ENCODE measurements around the gene PAFAH1B1.

DNA sequence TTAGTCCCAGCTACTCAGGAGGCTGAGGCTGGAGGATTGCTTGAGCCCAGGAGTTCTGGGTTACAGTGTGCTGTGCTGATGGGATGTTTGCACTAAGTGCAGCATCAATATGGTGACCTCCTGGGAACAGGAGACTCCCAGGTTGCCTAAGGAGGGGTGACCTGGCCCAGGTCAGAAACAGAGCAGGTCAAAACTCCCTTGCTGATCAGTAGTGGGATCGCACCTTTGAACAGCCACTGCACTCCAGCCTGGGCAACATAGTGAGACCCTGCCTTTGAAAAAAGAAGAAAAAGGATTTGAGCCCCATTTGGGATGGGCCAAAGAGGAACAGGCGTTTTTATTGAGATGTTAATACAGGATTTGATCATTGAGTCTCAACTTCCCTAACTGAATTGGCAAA is 87.5 kb downstream of the PAFAH1B1 start:
- TF ChIP-seq, protein P1, sequence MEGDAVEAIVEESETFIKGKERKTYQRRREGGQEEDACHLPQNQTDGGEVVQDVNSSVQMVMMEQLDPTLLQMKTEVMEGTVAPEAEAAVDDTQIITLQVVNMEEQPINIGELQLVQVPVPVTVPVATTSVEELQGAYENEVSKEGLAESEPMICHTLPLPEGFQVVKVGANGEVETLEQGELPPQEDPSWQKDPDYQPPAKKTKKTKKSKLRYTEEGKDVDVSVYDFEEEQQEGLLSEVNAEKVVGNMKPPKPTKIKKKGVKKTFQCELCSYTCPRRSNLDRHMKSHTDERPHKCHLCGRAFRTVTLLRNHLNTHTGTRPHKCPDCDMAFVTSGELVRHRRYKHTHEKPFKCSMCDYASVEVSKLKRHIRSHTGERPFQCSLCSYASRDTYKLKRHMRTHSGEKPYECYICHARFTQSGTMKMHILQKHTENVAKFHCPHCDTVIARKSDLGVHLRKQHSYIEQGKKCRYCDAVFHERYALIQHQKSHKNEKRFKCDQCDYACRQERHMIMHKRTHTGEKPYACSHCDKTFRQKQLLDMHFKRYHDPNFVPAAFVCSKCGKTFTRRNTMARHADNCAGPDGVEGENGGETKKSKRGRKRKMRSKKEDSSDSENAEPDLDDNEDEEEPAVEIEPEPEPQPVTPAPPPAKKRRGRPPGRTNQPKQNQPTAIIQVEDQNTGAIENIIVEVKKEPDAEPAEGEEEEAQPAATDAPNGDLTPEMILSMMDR (IDR thresholded peaks at IDR 0.05): no peak
- TF ChIP-seq RARB (CRISPR knock-in tag; IDR thresholded peaks at IDR 0.05) (no peak), RNF2 (IDR thresholded peaks at IDR 0.05; ENCODE audit: borderline replicate concordance, low read depth) (no peak), ESRRA (IDR thresholded peaks at IDR 0.05; ENCODE audit: borderline replicate concordance, low read length) (no peak), ELK1 (IDR thresholded peaks at IDR 0.05; ENCODE audit: low read depth, low read length) (no peak), POLR2A (IDR thresholded peaks at IDR 0.05; ENCODE audit: low read length) (no peak), CBX2 (IDR thresholded peaks at IDR 0.05; ENCODE audit: borderline replicate concordance, low read depth) (no peak), RAD21 (conservative IDR thresholded peaks at IDR 0.05 in 1 of 2, IDR thresholded peaks at IDR 0.05 in 1 of 2) (no peak), MAFK (IDR thresholded peaks at IDR 0.05; ENCODE audit: partially characterized antibody) (no peak)
- TF ChIP-seq, protein P2, sequence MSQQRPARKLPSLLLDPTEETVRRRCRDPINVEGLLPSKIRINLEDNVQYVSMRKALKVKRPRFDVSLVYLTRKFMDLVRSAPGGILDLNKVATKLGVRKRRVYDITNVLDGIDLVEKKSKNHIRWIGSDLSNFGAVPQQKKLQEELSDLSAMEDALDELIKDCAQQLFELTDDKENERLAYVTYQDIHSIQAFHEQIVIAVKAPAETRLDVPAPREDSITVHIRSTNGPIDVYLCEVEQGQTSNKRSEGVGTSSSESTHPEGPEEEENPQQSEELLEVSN (IDR thresholded peaks at IDR 0.05; ENCODE audit: borderline replicate concordance, low read depth): no peak
- TF ChIP-seq, protein P3, sequence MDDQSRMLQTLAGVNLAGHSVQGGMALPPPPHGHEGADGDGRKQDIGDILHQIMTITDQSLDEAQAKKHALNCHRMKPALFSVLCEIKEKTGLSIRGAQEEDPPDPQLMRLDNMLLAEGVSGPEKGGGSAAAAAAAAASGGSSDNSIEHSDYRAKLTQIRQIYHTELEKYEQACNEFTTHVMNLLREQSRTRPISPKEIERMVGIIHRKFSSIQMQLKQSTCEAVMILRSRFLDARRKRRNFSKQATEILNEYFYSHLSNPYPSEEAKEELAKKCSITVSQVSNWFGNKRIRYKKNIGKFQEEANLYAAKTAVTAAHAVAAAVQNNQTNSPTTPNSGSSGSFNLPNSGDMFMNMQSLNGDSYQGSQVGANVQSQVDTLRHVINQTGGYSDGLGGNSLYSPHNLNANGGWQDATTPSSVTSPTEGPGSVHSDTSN (IDR thresholded peaks at IDR 0.05): no peak
